PC-3 (cell line): ENCODE data around the gene IFITM10.

Experiments used
- EZH2 ChIP-seq: fragments of 300-600 bp; sonication (generic); IDR thresholded peaks from one replicate; pipeline ENCODE4 v1.6.1; 2017; ENCODE audit warnings: antibody characterized with exemption, mild to moderate bottlenecking, low read length; ENCODE audit not compliant: unreplicated experiment
- EZH2phosphoT487 ChIP-seq: fragments of 300-600 bp; sonication (generic); IDR thresholded peaks from 2 replicates; pipeline ENCODE4 v1.6.1; 2018; ENCODE audit warnings: mild to moderate bottlenecking, antibody characterized with exemption, low read length, borderline replicate concordance
- TF ChIP-seq, protein P1 (sequence below): fragments of 300-600 bp; sonication (generic); conservative IDR thresholded peaks from 2 replicates; pipeline ENCODE4 v1.5.1; 2017; ENCODE audit warnings: antibody characterized with exemption, low read depth, mild to moderate bottlenecking, low read length

DNA sequence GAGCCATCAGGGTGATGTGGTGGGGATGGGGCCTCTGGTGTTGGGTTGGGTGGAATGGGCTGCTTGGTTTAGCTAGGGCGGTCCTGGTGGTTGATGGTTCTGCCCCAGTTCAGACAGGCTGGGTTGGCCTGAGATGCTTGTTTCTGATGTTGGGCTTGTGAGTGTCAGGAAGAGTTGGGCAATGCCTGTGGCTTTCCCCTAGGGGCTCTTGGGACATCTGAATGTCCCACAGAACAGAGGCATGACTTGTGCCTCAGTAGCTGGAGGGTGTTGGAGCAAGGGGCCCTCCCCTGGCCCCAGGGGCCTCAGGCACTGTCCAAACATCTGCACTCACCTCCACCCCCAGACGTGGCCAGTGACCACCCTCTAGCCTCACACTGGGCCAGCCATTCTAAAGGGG lies 27.3 kb upstream of the IFITM10 start:
- TF ChIP-seq, protein P1, sequence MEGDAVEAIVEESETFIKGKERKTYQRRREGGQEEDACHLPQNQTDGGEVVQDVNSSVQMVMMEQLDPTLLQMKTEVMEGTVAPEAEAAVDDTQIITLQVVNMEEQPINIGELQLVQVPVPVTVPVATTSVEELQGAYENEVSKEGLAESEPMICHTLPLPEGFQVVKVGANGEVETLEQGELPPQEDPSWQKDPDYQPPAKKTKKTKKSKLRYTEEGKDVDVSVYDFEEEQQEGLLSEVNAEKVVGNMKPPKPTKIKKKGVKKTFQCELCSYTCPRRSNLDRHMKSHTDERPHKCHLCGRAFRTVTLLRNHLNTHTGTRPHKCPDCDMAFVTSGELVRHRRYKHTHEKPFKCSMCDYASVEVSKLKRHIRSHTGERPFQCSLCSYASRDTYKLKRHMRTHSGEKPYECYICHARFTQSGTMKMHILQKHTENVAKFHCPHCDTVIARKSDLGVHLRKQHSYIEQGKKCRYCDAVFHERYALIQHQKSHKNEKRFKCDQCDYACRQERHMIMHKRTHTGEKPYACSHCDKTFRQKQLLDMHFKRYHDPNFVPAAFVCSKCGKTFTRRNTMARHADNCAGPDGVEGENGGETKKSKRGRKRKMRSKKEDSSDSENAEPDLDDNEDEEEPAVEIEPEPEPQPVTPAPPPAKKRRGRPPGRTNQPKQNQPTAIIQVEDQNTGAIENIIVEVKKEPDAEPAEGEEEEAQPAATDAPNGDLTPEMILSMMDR: no peak
- no peak for TF ChIP-seq EZH2
- TF ChIP-seq EZH2phosphoT487: no peak
